Dendritic cell treated with granulocyte-macrophage colony-stimulating factor and Interleukin-4, amounts not matched to agents 40 ng/mL and 50 ng/mL, for 4 days (primary cell): Measurements from ENCODE around the gene CDCA3.
"Not testable (repeated sequence)": the region's sequence is repeated elsewhere in the genome, so short reads cannot be mapped to it uniquely, and the experiment has no call there.

Experiments used
- H3K27ac Mint-ChIP-seq: one replicate; pipeline ENCODE4 v1.8.0; 2022; ENCODE audit warnings: mild to moderate bottlenecking, mixed read lengths
- H3K27me3 Mint-ChIP-seq: one replicate; pipeline ENCODE4 v1.8.0; 2022; ENCODE audit warnings: mild to moderate bottlenecking, mixed read lengths
- H3K36me3 Mint-ChIP-seq: one replicate; pipeline ENCODE4 v1.8.0; 2022; ENCODE audit warnings: low read depth, mixed read lengths
- H3K4me1 Mint-ChIP-seq: one replicate; pipeline ENCODE4 v1.8.0; 2022; ENCODE audit warnings: low read depth, mixed read lengths
- H3K4me3 Mint-ChIP-seq: one replicate; pipeline ENCODE4 v1.8.0; 2022; ENCODE audit warnings: mild to moderate bottlenecking, moderate library complexity, mixed read lengths
- H3K9me3 Mint-ChIP-seq: one replicate; pipeline ENCODE4 v1.8.0; 2022; ENCODE audit warnings: mixed read lengths
- intact Hi-C: fragments of 100-400 bp; cut with micrococcal nuclease; formaldehyde crosslinking; loops from one replicate; pipeline ENCODE4 v1.15.0; 2022

The CDCA3 gene

DNA sequence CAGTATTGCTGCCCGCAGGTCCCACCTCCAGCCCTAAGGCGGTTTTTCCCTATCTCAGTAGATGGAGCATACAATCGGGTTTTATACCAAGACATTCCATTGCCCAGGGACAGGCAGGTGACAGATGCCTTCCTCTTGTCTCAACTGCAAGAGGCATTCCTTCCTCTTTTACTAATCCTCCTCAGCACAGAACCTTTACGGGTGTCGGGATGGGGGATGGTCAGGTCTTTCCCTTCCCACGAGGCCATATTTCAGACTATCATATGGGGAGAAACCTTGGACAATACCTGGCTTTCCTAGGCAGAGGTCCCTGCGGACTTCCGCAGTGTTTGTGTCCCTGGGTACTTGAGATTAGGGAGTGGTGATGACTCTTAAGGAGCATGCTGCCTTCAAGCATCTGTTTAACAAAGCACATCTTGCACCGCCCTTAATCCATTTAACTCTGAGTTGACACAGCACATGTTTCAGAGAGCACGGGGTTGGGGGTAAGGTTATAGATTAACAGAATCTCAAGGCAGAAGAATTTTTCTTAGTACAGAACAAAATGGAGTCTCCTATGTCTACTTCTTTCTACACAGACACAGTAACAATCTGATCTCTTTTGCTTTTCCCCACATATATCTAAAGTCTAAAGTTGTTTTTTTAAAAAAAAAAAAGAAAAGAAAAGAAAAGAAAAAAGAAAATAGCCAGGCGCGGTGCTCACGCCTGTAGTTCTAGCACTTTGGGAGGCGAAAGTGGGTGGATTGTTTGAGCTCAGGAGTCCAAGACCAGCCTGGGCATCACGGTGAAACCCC lies 35.3 kb upstream of the CDCA3 start:
- H3K9me3 Mint-ChIP-seq, H3K4me3 Mint-ChIP-seq, H3K27me3 Mint-ChIP-seq, intact Hi-C loops: not testable (repeated sequence)
- Mint-ChIP-seq H3K36me3 (peaks cover 32% of the 10 kb centered on the region), H3K4me1 (peaks cover 21% of the 10 kb centered on the region), H3K27ac (peak overlapping the region; percentile 68)

DNA sequence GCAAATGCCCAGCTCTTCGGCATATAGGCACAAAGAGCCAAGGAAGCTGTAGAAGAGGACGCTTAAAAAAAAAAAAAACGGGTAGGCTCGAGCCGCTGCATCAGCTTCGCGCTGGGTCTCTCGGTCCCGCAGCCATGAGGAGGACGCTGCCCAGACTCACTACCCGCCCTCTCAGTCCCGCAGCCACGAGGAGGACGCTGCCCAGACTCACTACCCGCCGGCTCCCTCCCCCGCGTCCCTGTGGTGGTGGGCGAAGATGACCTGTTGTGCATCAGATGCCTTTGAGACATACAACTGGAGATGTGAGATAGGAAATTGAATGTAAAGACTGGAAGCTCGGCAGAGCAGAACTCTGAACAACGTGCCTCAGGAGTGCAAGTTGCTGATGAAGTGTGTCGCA lies 33.5 kb upstream of the CDCA3 start:
- Mint-ChIP-seq H3K36me3 (peaks cover 32% of the 10 kb centered on the region), H3K27ac (no peak overlapping the region), H3K4me1 (peaks cover 12% of the 10 kb centered on the region), H3K27me3 (no peaks in the 10 kb centered on the region), H3K9me3 (no peaks in the 10 kb centered on the region), H3K4me3 (no peak overlapping the region)
- intact Hi-C loops: no loop called here

- intact Hi-C loops: no loop called here
- no peak overlapping the region for H3K27ac Mint-ChIP-seq
- H3K9me3 Mint-ChIP-seq: no peaks in the 10 kb centered on the region
- peaks cover 32% of the 10 kb centered on the region for H3K36me3 Mint-ChIP-seq
- no peak overlapping the region for H3K4me3 Mint-ChIP-seq
- peaks cover 14% of the 10 kb centered on the region for H3K4me1 Mint-ChIP-seq
- H3K27me3 Mint-ChIP-seq: no peaks in the 10 kb centered on the region
Measured at GRCh38 chr12:6883683-6884082, 32.6 kb upstream of the CDCA3 start.

GRCh38 chr12:6883252-6883651 lies 32.2 kb upstream of the CDCA3 start:
- Mint-ChIP-seq H3K9me3 (no peaks in the 10 kb centered on the region), H3K27ac (no peak overlapping the region), H3K4me3 (no peak overlapping the region), H3K27me3 (no peaks in the 10 kb centered on the region), H3K4me1 (peaks cover 14% of the 10 kb centered on the region), H3K36me3 (peaks cover 32% of the 10 kb centered on the region)
- intact Hi-C loops: no loop called here

DNA sequence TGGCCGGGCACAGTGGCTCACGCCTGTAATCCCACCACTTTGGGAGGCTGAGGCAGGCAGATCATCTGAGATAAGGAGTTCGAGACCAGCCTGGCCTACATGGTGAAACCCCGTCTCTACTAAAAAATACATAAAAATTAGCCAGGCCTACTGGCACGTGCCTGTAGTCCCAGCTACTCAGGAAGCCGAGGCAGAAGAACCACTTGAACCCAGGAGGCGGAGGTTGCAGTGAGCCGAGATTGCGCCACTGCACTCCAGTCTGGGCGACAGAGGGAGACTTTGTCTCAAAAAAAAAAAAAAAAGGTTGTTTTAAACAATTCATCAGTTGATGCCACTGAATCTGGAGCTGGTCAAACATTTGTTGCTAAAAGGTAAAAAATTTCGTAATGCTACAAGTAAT lies 28.7 kb upstream of the CDCA3 start:
- H3K4me3 Mint-ChIP-seq, H3K27ac Mint-ChIP-seq, H3K9me3 Mint-ChIP-seq, intact Hi-C loops, H3K27me3 Mint-ChIP-seq: not testable (repeated sequence)
- Mint-ChIP-seq H3K4me1 (peaks cover 10% of the 10 kb centered on the region), H3K36me3 (peaks cover 48% of the 10 kb centered on the region)

DNA sequence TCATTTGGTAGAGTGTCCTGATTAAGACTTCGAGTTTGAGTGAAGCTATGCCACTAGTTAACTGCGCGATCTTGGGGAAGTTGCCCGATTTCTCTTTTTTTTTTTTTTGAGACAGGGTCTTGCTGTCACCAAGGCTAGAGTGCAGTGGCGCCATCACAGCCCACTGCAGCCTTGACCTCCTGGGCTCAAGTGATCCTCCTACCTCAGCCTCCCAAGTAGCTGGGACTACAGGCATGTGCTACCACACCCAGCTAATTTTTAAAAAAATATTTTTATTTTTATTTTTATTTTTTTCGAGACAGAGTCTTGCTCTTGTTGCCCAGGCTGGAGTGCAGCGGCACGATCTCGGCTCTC lies 22.9 kb upstream of the CDCA3 start:
- intact Hi-C loops, H3K27me3 Mint-ChIP-seq, H3K9me3 Mint-ChIP-seq: not testable (repeated sequence)
- Mint-ChIP-seq H3K4me3 (peak overlapping the region; percentile 97), H3K36me3 (peaks cover 63% of the 10 kb centered on the region), H3K27ac (peak overlapping the region; percentile 87), H3K4me1 (peaks cover 44% of the 10 kb centered on the region)

DNA sequence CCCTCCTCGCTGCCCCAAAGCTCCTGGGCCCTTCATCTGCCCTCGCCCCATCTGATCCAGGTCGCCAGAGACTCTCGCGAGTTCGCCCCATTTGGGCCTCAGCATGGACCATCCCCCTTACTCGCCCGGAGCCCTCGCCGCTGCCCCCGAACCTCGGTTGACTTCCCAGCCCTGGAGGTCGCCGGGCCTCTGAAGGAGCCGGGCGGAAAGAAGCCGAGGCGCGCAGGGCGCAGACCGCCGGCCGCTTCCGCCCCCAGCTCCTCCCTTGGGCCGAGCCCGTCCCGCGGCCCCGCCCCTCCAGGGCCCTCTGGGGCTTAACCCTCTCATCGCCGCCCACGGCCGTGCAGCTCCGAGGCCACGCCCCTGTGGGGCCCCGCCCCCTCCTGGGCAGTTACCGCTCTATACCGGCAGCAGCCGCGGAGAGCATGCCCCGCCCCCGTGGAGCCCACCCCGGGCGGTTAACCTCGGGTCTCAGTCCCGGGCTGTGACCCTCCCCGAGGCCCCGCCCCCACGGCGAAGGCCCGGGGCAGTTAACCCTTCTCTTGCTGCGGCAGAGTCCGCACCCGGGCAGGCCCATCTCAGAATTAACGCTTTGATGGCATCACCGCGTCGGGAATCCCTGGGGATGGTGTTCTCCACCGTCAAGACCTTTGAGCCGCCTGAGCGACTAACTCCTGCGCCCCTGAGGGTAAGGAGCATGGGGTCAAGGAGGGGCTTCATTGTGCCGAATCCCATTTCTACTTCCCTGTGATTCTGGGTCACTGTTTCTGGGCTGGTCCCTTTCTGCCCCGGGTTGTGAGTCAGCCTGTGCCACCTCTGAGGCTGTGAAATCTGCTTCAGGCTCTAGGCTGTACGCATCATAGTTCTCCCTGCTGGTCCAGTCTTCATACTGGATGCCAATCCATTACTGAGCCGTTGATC lies 22.3 kb upstream of the CDCA3 start, which contains the start of gene SPSB2:
Gene SPSB2 (minus strand): TSS at position 210 of the 921 bp plus-strand sequence. CDS start 402 bp downstream, outside the sequence.
- peaks cover 69% of the 10 kb centered on the region for H3K36me3 Mint-ChIP-seq

DNA sequence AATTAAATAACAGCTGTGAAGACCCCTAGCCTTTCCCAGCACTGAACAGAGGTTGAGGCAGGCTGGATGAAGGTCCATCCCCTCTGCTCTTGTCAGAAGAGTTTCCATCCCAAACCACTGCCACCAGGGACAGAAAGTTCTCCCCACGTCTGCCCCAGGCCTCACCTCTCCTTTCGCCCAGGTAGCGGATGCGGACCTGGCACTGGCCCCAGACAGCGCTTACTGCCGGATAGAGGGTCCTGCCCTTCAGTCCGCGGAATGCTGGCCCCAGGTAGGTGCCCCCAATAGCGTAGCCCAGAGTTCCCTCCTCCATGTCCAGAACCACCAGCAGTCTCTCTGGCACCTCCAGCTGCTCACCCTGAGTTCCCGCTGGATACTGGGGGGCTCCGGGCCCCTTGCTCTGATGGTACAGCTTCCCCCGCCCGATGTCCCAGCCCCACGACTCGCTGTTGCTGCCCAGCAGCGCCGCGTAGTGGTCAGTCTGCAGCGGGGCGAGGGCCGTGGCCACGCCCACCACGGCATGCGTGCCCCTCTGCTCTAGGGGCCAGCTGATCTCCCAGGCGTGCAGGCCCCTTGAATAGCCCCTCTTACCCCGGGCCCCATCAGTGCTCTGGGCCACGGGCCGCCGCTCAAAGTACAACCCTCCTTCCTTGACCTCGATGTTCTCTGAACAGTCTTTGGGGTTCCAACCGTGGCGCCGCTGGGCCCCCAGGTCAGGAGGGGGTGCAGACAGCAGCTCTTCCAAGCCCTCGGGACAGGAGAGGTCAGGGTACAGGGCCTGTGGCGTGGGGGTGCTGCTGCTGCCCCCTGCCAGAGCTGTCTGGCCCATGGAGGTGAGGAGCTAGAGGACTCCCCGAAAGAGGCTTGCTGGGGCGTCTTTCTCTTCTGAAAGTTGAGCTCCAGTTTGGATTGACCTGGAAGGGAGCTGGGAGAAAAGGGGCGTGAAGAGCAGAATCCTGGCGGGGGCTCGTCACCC lies 21.3 kb upstream of the CDCA3 start:
- H3K36me3 Mint-ChIP-seq: peaks cover 77% of the 10 kb centered on the region
- peaks cover 53% of the 10 kb centered on the region for H3K4me1 Mint-ChIP-seq
- intact Hi-C loops: loop anchor here (1.0 kb wide), 2 partner anchors 19 to 20 kb away; partner anchors contain the start of gene USP5
- H3K4me3 Mint-ChIP-seq: peak overlapping the region; percentile 97
- peak overlapping the region; percentile 87 for H3K27ac Mint-ChIP-seq
- no peaks in the 10 kb centered on the region for H3K27me3 Mint-ChIP-seq
- no peaks in the 10 kb centered on the region for H3K9me3 Mint-ChIP-seq

More for the DNA sequence above, 22.3 kb upstream of the CDCA3 start, which contains the start of gene SPSB2:
- intact Hi-C loops: loop anchor here (1.0 kb wide), 1 partner anchor 18 kb away; no protein-coding TSS in a partner anchor
- H3K9me3 Mint-ChIP-seq: no peaks in the 10 kb centered on the region
- no peaks in the 10 kb centered on the region for H3K27me3 Mint-ChIP-seq
- peak within 1 kb of the TSS; percentile 87 for H3K27ac Mint-ChIP-seq
- peaks cover 51% of the 10 kb centered on the region for H3K4me1 Mint-ChIP-seq
- peak within 1 kb of the TSS; percentile 97 for H3K4me3 Mint-ChIP-seq

DNA sequence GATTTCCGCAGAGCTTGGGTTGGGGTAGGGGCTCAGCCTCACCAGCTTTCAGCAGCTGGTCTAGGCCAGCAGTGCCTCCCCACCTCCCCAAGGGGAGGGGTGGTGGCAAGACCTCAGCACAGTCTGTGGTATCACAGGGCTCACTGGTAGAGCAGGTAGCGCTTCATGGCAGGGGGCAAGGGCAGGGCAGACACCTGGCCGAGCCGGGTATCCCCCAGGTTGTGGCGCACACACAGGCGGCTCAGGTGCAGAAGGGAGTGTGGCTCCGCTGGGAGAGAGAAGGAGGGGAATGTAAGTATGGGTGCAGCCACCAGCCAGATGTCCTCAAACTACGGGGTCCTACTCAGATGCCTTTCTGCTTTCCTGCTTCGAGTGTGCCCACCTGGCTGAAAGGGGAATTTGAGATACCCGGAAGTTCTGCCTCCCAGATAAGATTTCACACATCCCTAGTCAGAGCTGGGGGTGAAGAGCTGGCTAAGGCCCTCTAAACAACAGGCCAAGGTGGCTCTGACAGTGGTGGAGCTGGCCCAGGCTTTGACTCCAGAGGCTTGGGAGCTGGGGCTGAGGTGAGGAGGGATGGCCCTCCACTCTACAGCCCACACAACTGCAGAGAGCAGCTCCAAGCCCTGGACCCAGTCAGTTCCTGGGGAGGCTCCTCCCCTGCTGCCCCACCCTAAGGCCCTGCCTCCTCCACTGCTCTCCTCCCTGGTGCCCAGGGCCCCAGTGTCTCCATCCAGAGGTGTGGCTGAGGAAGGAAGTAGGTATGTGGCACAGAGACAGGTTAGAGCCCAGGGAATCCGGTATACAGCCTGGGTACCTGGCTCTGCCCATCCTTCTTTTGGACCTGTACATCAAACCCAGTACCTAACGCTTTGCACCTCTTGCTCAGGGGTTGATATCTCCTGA lies 20.2 kb upstream of the CDCA3 start:
- H3K4me1 Mint-ChIP-seq: peaks cover 61% of the 10 kb centered on the region
- no peaks in the 10 kb centered on the region for H3K9me3 Mint-ChIP-seq
- intact Hi-C loops: no loop called here
- peak overlapping the region; percentile 87 for H3K27ac Mint-ChIP-seq
- H3K4me3 Mint-ChIP-seq: peak overlapping the region; percentile 97
- H3K36me3 Mint-ChIP-seq: peaks cover 74% of the 10 kb centered on the region
- no peaks in the 10 kb centered on the region for H3K27me3 Mint-ChIP-seq

DNA sequence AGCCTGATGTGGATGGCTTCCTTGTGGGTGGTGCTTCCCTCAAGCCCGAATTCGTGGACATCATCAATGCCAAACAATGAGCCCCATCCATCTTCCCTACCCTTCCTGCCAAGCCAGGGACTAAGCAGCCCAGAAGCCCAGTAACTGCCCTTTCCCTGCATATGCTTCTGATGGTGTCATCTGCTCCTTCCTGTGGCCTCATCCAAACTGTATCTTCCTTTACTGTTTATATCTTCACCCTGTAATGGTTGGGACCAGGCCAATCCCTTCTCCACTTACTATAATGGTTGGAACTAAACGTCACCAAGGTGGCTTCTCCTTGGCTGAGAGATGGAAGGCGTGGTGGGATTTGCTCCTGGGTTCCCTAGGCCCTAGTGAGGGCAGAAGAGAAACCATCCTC lies 19.2 kb upstream of the CDCA3 start:
- H3K27ac Mint-ChIP-seq, H3K27me3 Mint-ChIP-seq, H3K9me3 Mint-ChIP-seq, intact Hi-C loops, H3K4me3 Mint-ChIP-seq: not testable (repeated sequence)
- Mint-ChIP-seq H3K4me1 (peaks cover 60% of the 10 kb centered on the region), H3K36me3 (peaks cover 77% of the 10 kb centered on the region)

DNA sequence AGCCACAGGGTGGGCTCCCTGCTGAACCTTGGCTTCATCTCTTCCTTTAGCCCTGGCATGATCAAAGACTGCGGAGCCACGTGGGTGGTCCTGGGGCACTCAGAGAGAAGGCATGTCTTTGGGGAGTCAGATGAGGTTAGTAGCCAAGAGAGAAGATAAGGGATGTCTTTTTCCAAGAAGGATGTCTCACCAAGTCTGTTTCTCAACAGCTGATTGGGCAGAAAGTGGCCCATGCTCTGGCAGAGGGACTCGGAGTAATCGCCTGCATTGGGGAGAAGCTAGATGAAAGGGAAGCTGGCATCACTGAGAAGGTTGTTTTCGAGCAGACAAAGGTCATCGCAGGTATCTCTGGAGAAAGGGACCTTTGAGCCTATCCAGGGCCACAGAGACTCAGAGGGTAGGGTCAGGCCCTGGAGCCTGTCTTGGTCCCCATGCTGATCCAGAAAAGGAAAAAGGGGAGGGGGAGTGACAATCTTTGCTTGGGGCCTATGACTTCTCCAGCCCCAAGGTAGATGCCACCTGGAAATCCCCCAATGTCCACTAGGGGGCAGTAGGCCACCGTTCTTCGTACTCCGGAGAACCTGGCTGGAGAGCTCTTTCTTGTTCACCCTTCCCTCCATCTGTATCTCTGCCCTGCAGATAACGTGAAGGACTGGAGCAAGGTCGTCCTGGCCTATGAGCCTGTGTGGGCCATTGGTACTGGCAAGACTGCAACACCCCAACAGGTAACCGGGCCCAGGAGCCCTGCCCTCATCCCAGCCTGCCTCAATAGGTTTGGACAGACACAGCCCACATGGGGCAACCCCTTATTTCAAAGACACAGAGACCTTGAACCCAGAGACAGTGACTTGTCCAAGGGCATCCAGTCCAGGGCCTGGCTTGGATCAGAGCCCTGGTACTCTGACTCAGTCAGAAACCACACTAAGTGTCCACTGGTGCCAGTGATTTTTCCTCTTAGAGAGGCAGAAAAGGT lies 18.2 kb upstream of the CDCA3 start:
- Mint-ChIP-seq H3K9me3 (no peaks in the 10 kb centered on the region), H3K36me3 (peaks cover 87% of the 10 kb centered on the region), H3K27me3 (no peaks in the 10 kb centered on the region), H3K27ac (peak overlapping the region; percentile 94), H3K4me1 (peaks cover 60% of the 10 kb centered on the region), H3K4me3 (peak overlapping the region; percentile 94)
- intact Hi-C loops: loop anchor here (2.0 to 5.0 kb wide), 2 partner anchors 68 to 243 kb away; no protein-coding TSS in a partner anchor
